ENCODE measurements around the gene PTPDC1. TPM values are rescaled to one million over a fixed set of nuclear protein-coding genes. Genes with fewer than 3 reads are reported as not detected.

The PTPDC1 gene
- total and polyA plus RNA-seq, 2 of the 8 experiments (the other 6 are each of a cell fraction or from before 2014, with no cell fraction given): 4.1 to 7.3 TPM

DNA sequence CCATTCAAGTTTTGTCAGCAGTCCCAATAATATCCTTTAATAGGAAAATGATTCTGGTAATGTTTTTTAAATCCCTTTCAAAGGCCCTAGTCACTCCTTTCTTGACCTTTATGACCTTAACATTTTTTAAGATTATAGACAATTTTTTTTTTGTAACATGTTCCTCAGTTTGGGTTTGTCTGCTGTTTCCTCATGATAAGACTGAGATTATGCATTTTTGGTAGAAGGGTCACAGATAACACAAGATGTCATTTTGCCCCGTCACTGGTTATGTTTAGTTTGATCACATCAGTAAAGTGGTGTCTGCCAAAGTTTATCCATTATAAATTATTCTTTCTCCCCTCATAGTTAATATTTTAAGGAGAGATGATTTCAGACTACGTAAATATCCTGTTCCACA is 16.0 kb upstream of the PTPDC1 start:
- Histone ChIP-seq H3K79me1 (ENCODE audit: low read depth, low read length) (no peaks in the 10 kb centered on the region), H3K56ac (replicated peaks; ENCODE audit: insufficient read length, low read depth, low read length) (no peak overlapping the region), H3K23me2 (ENCODE audit: low read depth, low read length) (no peaks in the 10 kb centered on the region), H2AK5ac (ENCODE audit: low read depth, low read length) (no peak overlapping the region), H2BK5ac (ENCODE audit: low read depth, low read length) (no peak overlapping the region), H3K23ac (ENCODE audit: insufficient read length) (no peak overlapping the region), H2AFZ (ENCODE audit: low read length) (no peak overlapping the region), H4K8ac (ENCODE audit: extremely low read depth, insufficient read depth, low read length) (no peak overlapping the region), H3K4me2 (ENCODE audit: insufficient read depth in 1 of 2, low read depth in 2 of 2, low read length in 2 of 2) (no peak overlapping the region), H3K27me3 (replicated peaks in 1 of 4; ENCODE audit: control insufficient read depth in 3 of 4, extremely low read depth in 1 of 4, insufficient read depth in 3 of 4, low read length in 3 of 4) (no peaks in the 10 kb centered on the region), H3K4me3 (ENCODE audit: extremely low read depth in 1 of 4, insufficient read depth in 2 of 4, low read depth in 3 of 4, low read length in 4 of 4) (no peak overlapping the region), H3K14ac (ENCODE audit: insufficient read length) (no peak overlapping the region), H2BK15ac (ENCODE audit: low read length) (no peak overlapping the region), H4K91ac (replicated peaks; ENCODE audit: insufficient read length, low read length) (no peak overlapping the region), H2BK20ac (ENCODE audit: low read length) (no peak overlapping the region), H3K9ac (replicated peaks in 1 of 4; ENCODE audit: extremely low read depth in 1 of 4, low read depth in 3 of 4, low read length in 3 of 4) (no peak overlapping the region), H4K20me1 (replicated peaks in 1 of 2; ENCODE audit: control insufficient read depth in 1 of 2, insufficient read depth in 2 of 2, low read length in 2 of 2) (no peaks in the 10 kb centered on the region), H4K5ac (ENCODE audit: insufficient read length, low read depth, low read length) (no peak overlapping the region), H2BK120ac (replicated peaks; ENCODE audit: low read depth, low read length) (no peak overlapping the region), H3K4ac (replicated peaks; ENCODE audit: insufficient read length, low read depth, low read length) (no peak overlapping the region), H3K27ac (ENCODE audit: low read depth, low read length) (no peak overlapping the region), H3K36me3 (ENCODE audit: control insufficient read depth in 2 of 4, insufficient read depth in 4 of 4, low read length in 3 of 4) (no peaks in the 10 kb centered on the region), H3K4me1 (replicated peaks in 1 of 4; ENCODE audit: control insufficient read depth in 3 of 4, insufficient read depth in 4 of 4, low read length in 3 of 4) (peaks cover 0 to 2% (median 0%) of the 10 kb centered on the region in 4 experiments; a peak in 2 of 7 replicates), H3K9me3 (ENCODE audit: insufficient read depth in 2 of 2, low read depth in 1 of 2, low read length in 1 of 2) (no peaks in the 10 kb centered on the region), H3K18ac (ENCODE audit: extremely low read depth, low read length) (no peak overlapping the region), H3K79me2 (ENCODE audit: control insufficient read depth in 1 of 2, insufficient read depth in 2 of 2, low read length in 2 of 2) (no peaks in the 10 kb centered on the region), H2BK12ac (ENCODE audit: low read depth, low read length) (no peak overlapping the region)
- POLR2A ChIA-PET (ENCODE audit: partially characterized antibody): no interaction called here
- CTCF ChIA-PET (ENCODE audit: partially characterized antibody): interaction anchor here (1.2 to 5.6 kb wide), 4 partner anchors 14 to 145 kb away, joined by 4 to 65 read pairs (median 8); no protein-coding TSS in a partner anchor
- no peak for DNase-seq (ENCODE audit: low read depth in 1 of 2, low spot score in 2 of 2)
- 90% methylated on average over 2 of the region's 2 CpGs; no CpG with 5 or more reads in 1 of the 2 experiments for WGBS, 2 experiments (ENCODE audit: extremely low coverage in 1 of 2, insufficient coverage in 1 of 2, insufficient read length in 1 of 2, insufficient replicate concordance in 2 of 2, low coverage in 1 of 2, low lambda C conversion rate in 2 of 2, missing lambda C conversion rate in 1 of 2)
- no peak for FAIRE-seq
- TF ChIP-seq NANOG (IDR thresholded peaks at IDR 0.05; ENCODE audit: insufficient read depth, low read depth, low read length, poor library complexity, severe bottlenecking): no peak
- TF ChIP-seq SIN3A (conservative IDR thresholded peaks at IDR 0.05 in 1 of 2, IDR thresholded peaks at IDR 0.05 in 1 of 2; ENCODE audit: low read depth in 1 of 2, low read length in 2 of 2): no peak
- no peak for TF ChIP-seq SP4 (IDR thresholded peaks at IDR 0.05; ENCODE audit: low read length)
- no peak for TF ChIP-seq CHD2 (IDR thresholded peaks at IDR 0.05; ENCODE audit: low read length)
- no peak for TF ChIP-seq TAF7 (optimal IDR thresholded peaks at IDR 0.05; ENCODE audit: borderline replicate concordance, low read depth, low read length)
- TF ChIP-seq YY1 (IDR thresholded peaks at IDR 0.05; ENCODE audit: low read depth, low read length): no peak
- no peak for TF ChIP-seq SIRT6 (IDR thresholded peaks at IDR 0.05; ENCODE audit: low read length)
- TF ChIP-seq CTBP2 (IDR thresholded peaks at IDR 0.05; ENCODE audit: borderline replicate concordance, insufficient read depth, insufficient read length, low read length): no peak
- no peak for TF ChIP-seq MAFK (IDR thresholded peaks at IDR 0.05; ENCODE audit: low read depth, low read length)
- TF ChIP-seq CEBPB (IDR thresholded peaks at IDR 0.05; ENCODE audit: low read depth, low read length): no peak
- TF ChIP-seq RXRA (IDR thresholded peaks at IDR 0.05; ENCODE audit: insufficient read depth, low read depth, low read length): no peak
- no peak for TF ChIP-seq NRF1 (IDR thresholded peaks at IDR 0.05; ENCODE audit: low read depth, low read length)
- TF ChIP-seq JUND (IDR thresholded peaks at IDR 0.05; ENCODE audit: low read length): no peak
- no peak for TF ChIP-seq GABPA (IDR thresholded peaks at IDR 0.05; ENCODE audit: borderline replicate concordance, insufficient read depth, low read length)
- TF ChIP-seq RBBP5 (IDR thresholded peaks at IDR 0.05; ENCODE audit: borderline replicate concordance, low read depth, low read length): no peak
